ENCODE data around the gene ADAMTS14.

ADAMTS14 gene

GRCh38 chr10:70797840-70798239, 125.5 kb downstream of the ADAMTS14 start:
- no peak for DNase-seq

GRCh38 chr10:70799124-70799523, 126.8 kb downstream of the ADAMTS14 start:
- DNase-seq: no peak

GRCh38 chr10:70801854-70802253, 129.5 kb downstream of the ADAMTS14 start:
- DNase-seq: no peak

- no peak for DNase-seq
Observed at GRCh38 chr10:70803775-70804420, 131.6 kb downstream of the ADAMTS14 start.

GRCh38 chr10:70804421-70804808, 132.1 kb downstream of the ADAMTS14 start:
- DNase-seq: no peak

- no peak for DNase-seq
Observed at GRCh38 chr10:70805619-70806215, 133.4 kb downstream of the ADAMTS14 start.

- DNase-seq: no peak
Observed at GRCh38 chr10:70806841-70807240, 134.5 kb downstream of the ADAMTS14 start.

GRCh38 chr10:70807556-70807955, 135.2 kb downstream of the ADAMTS14 start:
- DNase-seq: no peak

- DNase-seq: no peak
Observed at GRCh38 chr10:70809011-70809611, 136.8 kb downstream of the ADAMTS14 start.

GRCh38 chr10:70809726-70810125, 137.4 kb downstream of the ADAMTS14 start:
- DNase-seq: no peak

GRCh38 chr10:70810967-70811366, 138.7 kb downstream of the ADAMTS14 start:
- DNase-seq: no peak

- no peak for DNase-seq
Observed at GRCh38 chr10:70811881-70812280, 139.6 kb downstream of the ADAMTS14 start.
